ENCODE data around the gene KRT15. TPM values are rescaled to one million over a fixed set of nuclear protein-coding genes. Genes with fewer than 3 reads are reported as not detected.

KRT15 gene
- total RNA-seq, 1 donor from 2014 or later, result not detected

Small RNA genes lying within 50 kb of the gene (small RNA-seq; reads per million reads assigned to genes)
- gene RNU2-32P, result 0.74 reads per million, percentile 55 among the genes with 10 or more reads in this experiment

Other genes starting within 250 kb of the KRT15 start
- gene KRTAP9-7, start 243.2 kb downstream of the KRT15 start, total RNA-seq, result not detected
- not detected for gene KRTAP29-1, start 216.0 kb downstream of the KRT15 start, total RNA-seq
- gene KRTAP16-1, start 209.6 kb downstream of the KRT15 start, total RNA-seq, result not detected
- not detected for gene KRTAP17-1, start 203.2 kb downstream of the KRT15 start, total RNA-seq
- gene KRT33A, start 168.1 kb downstream of the KRT15 start, total RNA-seq, result not detected
- not detected for gene KRT33B, start 149.1 kb downstream of the KRT15 start, total RNA-seq
- 0.41 TPM for gene KRT34, start 136.6 kb downstream of the KRT15 start, total RNA-seq
- gene KRT31, start 121.3 kb downstream of the KRT15 start, total RNA-seq, result 1.2 TPM
- not detected for gene KRT37, start 94.3 kb downstream of the KRT15 start, total RNA-seq
- not detected for gene KRT38, start 77.9 kb downstream of the KRT15 start, total RNA-seq
- gene KRT32, start 51.5 kb downstream of the KRT15 start, total RNA-seq, result not detected
- not detected for gene KRT35, start 37.7 kb downstream of the KRT15 start, total RNA-seq
- gene KRT36, start 29.0 kb downstream of the KRT15 start, total RNA-seq, result not detected
- gene KRT13, start 13.3 kb downstream of the KRT15 start, total RNA-seq, result not detected
- gene KRT19, start 9.4 kb upstream of the KRT15 start, total RNA-seq, result 24.5 TPM
- not detected for gene KRT9, start 53.2 kb upstream of the KRT15 start, total RNA-seq
- not detected for gene KRT14, start 68.0 kb upstream of the KRT15 start, total RNA-seq
- not detected for gene KRT16, start 93.9 kb upstream of the KRT15 start, total RNA-seq
- under 0.01 TPM for gene KRT17, start 105.7 kb upstream of the KRT15 start, total RNA-seq
- gene EIF1, start 170.0 kb upstream of the KRT15 start, total RNA-seq, result 70.1 TPM
- gene GAST, start 193.4 kb upstream of the KRT15 start, total RNA-seq, result not detected
- gene HAP1, start 215.8 kb upstream of the KRT15 start, total RNA-seq, result under 0.01 TPM

Measured in frontal cortex (tissue), 1 donor.